Mucosa of rectum (tissue), 2 donors: ENCODE results near the gene SPINK9.
A peak's percentile ranks its signal among the peaks of the same experiment; 100 is the strongest.
"Not testable (repeated sequence)": the region's sequence is repeated elsewhere in the genome, so short reads cannot be mapped to it uniquely, and the experiment has no call there.

Experiments used
- H3K27ac ChIP-seq, 2 donors: one replicate each; pipeline ENCODE4 v1.7.0; 2013; ENCODE audit warnings: inconsistent platforms in 2 of 2, low read depth in 2 of 2, low read length in 2 of 2
- H3K27me3 ChIP-seq, 2 donors: one replicate each; pipeline ENCODE4 v1.7.0; 2013; ENCODE audit warnings: low read length in 2 of 2; ENCODE audit not compliant: control insufficient read depth in 2 of 2, insufficient read depth in 2 of 2
- H3K36me3 ChIP-seq, 2 donors: one replicate each; pipeline ENCODE4 v1.7.0; 2013; ENCODE audit warnings: low read length in 2 of 2; ENCODE audit not compliant: control insufficient read depth in 2 of 2, insufficient read depth in 2 of 2
- H3K4me1 ChIP-seq, 2 donors: one replicate each; pipeline ENCODE4 v1.7.0; 2013; ENCODE audit warnings: low read length in 2 of 2, mild to moderate bottlenecking in 1 of 2; ENCODE audit not compliant: control insufficient read depth in 2 of 2, insufficient read depth in 2 of 2
- H3K4me3 ChIP-seq, 2 donors: one replicate each; pipeline ENCODE4 v1.7.0; 2013; ENCODE audit warnings: low read length in 2 of 2
- H3K9ac ChIP-seq, 2 donors: one replicate each; pipeline ENCODE4 v1.7.0; 2013; ENCODE audit warnings: low read length in 2 of 2, low read depth in 1 of 2, mild to moderate bottlenecking in 1 of 2
- H3K9me3 ChIP-seq, 2 donors: one replicate each; pipeline ENCODE4 v1.7.0; 2013; ENCODE audit warnings: low read length in 2 of 2; ENCODE audit not compliant: control insufficient read depth in 2 of 2
- donor health status: healthy.
- donor health status: Normal muscosa, but diverticular disease.

Gene SPINK9

DNA sequence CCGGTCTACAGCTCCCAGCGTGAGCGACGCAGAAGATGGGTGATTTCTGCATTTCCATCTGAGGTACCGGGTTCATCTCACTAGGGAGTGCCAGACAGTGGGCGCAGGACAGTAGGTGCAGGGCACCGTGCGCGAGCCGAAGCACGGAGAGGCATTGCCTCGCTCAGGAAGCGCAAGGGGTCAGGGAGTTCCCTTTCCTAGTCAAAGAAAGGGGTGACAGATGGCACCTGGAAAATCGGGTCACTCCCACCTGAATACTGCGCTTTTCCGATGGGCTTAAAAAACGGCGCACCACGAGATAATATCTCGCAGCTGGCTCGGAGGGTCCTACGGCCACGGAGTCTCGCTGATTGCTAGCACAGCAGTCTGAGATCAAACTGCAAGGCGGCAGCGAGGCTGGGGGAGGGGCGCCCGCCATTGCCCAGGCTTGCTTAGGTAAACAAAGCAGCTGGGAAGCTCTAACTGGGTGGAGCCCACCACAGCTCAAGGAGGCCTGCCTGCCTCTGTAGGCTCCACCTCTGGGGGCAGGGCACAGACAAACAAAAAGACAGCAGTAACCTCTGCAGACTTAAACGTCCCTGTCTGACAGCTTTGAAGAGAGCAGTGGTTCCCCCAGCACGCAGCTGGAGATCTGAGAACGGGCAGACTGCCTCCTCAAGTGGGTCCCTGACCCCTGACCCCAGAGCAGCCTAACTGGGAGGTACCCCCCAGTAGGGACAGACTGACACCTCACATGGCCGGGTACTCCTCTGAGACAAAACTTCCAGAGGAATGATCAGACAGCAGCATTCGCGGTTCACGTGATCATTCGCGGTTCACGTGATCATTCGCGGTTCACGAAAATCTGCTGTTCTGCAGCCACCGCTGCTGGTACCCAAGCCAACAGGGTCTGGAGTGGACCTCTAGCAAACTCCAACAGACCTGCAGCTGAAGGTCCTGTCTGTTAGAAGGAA is 15.1 kb upstream of the SPINK9 start:
- H3K9me3 ChIP-seq, H3K27me3 ChIP-seq, H3K36me3 ChIP-seq, H3K27ac ChIP-seq, H3K4me1 ChIP-seq, H3K9ac ChIP-seq: not testable (repeated sequence)
- H3K4me3 ChIP-seq: peak overlapping the region in 1 of 2 donors; percentile 48

GRCh38 chr5:148333262-148333849 is 2.0 kb upstream of the SPINK9 start:
- Histone ChIP-seq H3K27ac (no peak overlapping the region), H3K9me3 (no peaks in the 10 kb centered on the region), H3K4me3 (no peak overlapping the region)

GRCh38 chr5:148336704-148337435 is 1.5 kb downstream of the SPINK9 start:
- Histone ChIP-seq H3K36me3 (no peaks in the 10 kb centered on the region), H3K27me3 (no peaks in the 10 kb centered on the region), H3K27ac (no peak overlapping the region), H3K9me3 (no peaks in the 10 kb centered on the region), H3K4me3 (no peak overlapping the region), H3K9ac (no peak overlapping the region), H3K4me1 (no peaks in the 10 kb centered on the region)

More at GRCh38 chr5:148333262-148333849, 2.0 kb upstream of the SPINK9 start:
- H3K36me3 ChIP-seq: no peaks in the 10 kb centered on the region
- no peaks in the 10 kb centered on the region for H3K27me3 ChIP-seq
- no peak overlapping the region for H3K9ac ChIP-seq
- no peaks in the 10 kb centered on the region for H3K4me1 ChIP-seq

DNA sequence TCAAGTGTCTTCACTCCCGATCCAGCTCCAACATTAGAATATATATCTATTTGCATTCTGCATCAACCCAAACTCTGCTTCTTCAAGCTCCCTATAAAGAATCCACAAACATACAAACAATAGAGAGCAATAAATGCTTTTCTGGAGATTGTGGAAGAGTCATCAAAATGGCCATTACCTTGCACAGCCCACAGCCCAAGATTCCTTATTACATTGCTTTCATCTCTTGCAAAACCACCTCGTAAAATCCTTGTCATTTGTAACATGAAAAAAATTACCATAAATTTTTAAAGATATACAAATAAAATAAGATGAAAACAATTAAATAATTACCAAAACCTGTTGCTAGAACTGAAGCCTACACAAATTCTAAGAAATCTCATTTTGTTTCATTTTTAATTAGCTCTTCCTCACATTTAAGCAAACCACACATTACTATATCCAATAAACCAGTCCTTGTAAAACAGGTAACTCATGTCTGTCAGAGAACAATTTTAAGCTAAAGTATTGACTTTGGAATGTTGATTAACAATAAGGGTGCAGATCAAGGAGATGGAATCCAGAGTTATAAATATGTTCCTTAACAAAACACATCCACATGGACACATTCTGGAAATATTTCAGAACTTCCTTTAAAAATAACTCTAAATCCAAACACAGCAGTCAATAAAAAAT is 7.1 kb downstream of the SPINK9 start:
- H3K27me3 ChIP-seq: no peaks in the 10 kb centered on the region
- H3K9ac ChIP-seq: no peak overlapping the region
- H3K27ac ChIP-seq: no peak overlapping the region
- peaks cover 0 to 6% of the 10 kb centered on the region in 2 donors for H3K4me1 ChIP-seq
- no peaks in the 10 kb centered on the region for H3K9me3 ChIP-seq
- H3K4me3 ChIP-seq: no peak overlapping the region
- no peaks in the 10 kb centered on the region for H3K36me3 ChIP-seq

- Histone ChIP-seq H3K4me3 (peak overlapping the region in 1 of 2 donors; percentile 23), H3K36me3 (no peaks in the 10 kb centered on the region), H3K9me3 (no peaks in the 10 kb centered on the region), H3K9ac (no peak overlapping the region), H3K4me1 (peaks cover 0 to 6% of the 10 kb centered on the region in 2 donors), H3K27ac (no peak overlapping the region), H3K27me3 (no peaks in the 10 kb centered on the region)
These were observed 7.7 kb downstream of the SPINK9 start for GRCh38 chr5:148343046-148343407.

DNA sequence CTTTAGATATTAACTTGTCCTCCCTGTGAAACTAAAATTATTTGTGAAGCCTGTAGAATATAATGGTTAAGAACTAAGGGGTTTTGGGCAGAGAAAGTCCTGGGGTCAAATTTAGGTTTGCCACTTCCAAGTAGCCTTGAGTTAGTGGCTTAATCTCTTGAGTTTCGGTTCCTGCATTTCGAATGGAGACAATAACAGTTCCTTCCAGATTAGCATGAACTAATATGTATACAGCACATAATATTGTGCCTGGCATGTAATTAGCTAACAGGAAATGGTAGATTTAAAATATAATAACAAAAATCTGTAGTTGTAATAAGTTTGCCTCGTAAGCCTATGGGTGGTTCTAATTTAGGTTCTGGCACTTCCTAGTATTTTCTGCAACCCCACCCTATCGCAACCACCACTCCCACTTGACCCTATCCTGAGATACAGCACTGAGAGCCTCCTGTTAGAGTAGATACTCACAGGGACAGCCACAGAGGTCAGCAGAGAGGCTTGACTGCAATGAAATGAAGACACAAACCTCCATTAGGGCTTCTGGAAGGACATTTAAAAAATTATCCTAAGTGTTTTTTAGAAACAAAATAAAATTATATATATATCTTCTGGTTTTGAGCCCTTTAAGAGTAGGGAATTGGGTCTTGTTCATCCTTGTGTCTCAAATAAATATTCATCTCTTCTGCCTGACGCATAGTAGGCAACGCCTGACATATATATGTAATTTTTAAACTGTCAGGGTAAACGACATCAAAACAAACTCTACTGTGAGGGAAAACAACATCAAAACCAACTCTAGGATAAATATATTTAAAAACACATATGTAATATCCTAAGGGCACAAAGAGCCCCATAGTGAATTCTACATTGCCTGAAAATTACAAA is 8.5 kb downstream of the SPINK9 start:
- H3K4me3 ChIP-seq: no peak overlapping the region
- H3K27ac ChIP-seq: no peak overlapping the region
- H3K27me3 ChIP-seq: no peaks in the 10 kb centered on the region
- H3K9me3 ChIP-seq: no peaks in the 10 kb centered on the region
- peaks cover 0 to 6% of the 10 kb centered on the region in 2 donors for H3K4me1 ChIP-seq
- H3K36me3 ChIP-seq: no peaks in the 10 kb centered on the region
- no peak overlapping the region for H3K9ac ChIP-seq

- H3K36me3 ChIP-seq: no peaks in the 10 kb centered on the region
- no peak overlapping the region for H3K27ac ChIP-seq
- no peak overlapping the region for H3K4me3 ChIP-seq
- H3K27me3 ChIP-seq: no peaks in the 10 kb centered on the region
- H3K4me1 ChIP-seq: peaks cover 0 to 6% of the 10 kb centered on the region in 2 donors
- no peaks in the 10 kb centered on the region for H3K9me3 ChIP-seq
- no peak overlapping the region for H3K9ac ChIP-seq
These were observed 12.3 kb downstream of the SPINK9 start for GRCh38 chr5:148347706-148348105.

DNA sequence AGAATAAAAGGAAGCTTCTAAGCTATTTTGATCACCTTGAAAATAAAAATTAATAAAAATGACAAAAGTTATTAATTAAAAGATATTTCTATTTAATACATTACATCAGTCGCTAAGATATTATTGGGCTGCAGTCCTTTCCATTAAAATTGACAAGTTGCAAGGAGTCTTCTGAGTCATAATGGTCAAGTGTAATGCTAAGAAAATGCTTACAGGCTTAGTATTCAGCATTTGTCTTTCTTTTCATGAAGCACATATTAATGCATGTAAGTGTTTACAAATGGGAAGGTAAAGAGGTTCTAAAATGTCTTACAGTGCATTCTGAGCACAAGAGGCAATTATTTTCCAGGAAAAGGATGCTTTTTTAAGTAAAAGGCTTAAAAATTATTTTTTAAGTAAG is 17.3 kb downstream of the SPINK9 start:
- no peaks in the 10 kb centered on the region for H3K4me1 ChIP-seq
- H3K27me3 ChIP-seq: no peaks in the 10 kb centered on the region
- H3K9ac ChIP-seq: no peak overlapping the region
- no peak overlapping the region for H3K27ac ChIP-seq
- H3K4me3 ChIP-seq: no peak overlapping the region
- H3K36me3 ChIP-seq: no peaks in the 10 kb centered on the region
- H3K9me3 ChIP-seq: no peaks in the 10 kb centered on the region

- H3K4me3 ChIP-seq: no peak overlapping the region
- no peaks in the 10 kb centered on the region for H3K9me3 ChIP-seq
- no peak overlapping the region for H3K27ac ChIP-seq
- no peaks in the 10 kb centered on the region for H3K4me1 ChIP-seq
- H3K9ac ChIP-seq: no peak overlapping the region
- H3K36me3 ChIP-seq: no peaks in the 10 kb centered on the region
- no peaks in the 10 kb centered on the region for H3K27me3 ChIP-seq
These were observed 18.3 kb downstream of the SPINK9 start for GRCh38 chr5:148353634-148354033.
